Stomach (tissue), 4 donors: ENCODE data around the gene C1GALT1C1.

ENCODE experiments used
- EP300 ChIP-seq: sonication (generic); formaldehyde crosslinking; IDR thresholded peaks from one replicate; pipeline ENCODE4 v1.6.1; 2017; ENCODE audit warnings: antibody characterized with exemption
- POLR2A ChIP-seq, 4 donors: fragments of 450-650 bp; IDR thresholded peaks; one replicate each; pipeline ENCODE4 v1.6.1; 2016; ENCODE audit warnings: antibody characterized with exemption in 4 of 4, control low read depth in 2 of 4, mild to moderate bottlenecking in 1 of 4, moderate library complexity in 1 of 4
- TF ChIP-seq, protein P1 (sequence below), 7 experiments: fragments of 450-650 bp in 4 of 7; fragments of 200-600 bp in 3 of 7; sonication (generic) in 3 of 7; IDR thresholded peaks; one replicate each; pipeline ENCODE4 v1.5.1; 2016 to 2019; ENCODE audit warnings: antibody characterized with exemption in 7 of 7, control low read depth in 2 of 7, mild to moderate bottlenecking in 1 of 7

DNA sequence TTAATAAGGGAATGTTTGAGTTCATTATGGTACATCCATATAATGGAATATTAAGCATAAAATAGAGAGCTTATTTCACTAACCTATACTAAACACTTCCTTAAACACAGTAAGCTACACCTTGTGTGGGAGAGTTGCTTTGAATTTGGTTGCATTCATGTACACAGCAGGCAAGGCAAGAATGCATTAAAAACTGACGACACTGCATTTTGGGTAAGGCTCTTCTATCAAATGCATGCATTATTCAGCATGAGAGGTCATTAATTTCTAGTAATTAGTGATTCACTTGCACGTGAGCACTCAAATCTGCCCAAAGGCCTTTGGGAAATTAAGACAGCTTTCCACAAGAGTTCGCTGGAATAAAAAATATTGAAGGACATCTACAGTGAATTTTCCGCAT is 8.8 kb upstream of the C1GALT1C1 start:
- TF ChIP-seq EP300 (no peak), POLR2A (IDR thresholded peaks at IDR 0.05) (no peak)
- TF ChIP-seq, protein P1, sequence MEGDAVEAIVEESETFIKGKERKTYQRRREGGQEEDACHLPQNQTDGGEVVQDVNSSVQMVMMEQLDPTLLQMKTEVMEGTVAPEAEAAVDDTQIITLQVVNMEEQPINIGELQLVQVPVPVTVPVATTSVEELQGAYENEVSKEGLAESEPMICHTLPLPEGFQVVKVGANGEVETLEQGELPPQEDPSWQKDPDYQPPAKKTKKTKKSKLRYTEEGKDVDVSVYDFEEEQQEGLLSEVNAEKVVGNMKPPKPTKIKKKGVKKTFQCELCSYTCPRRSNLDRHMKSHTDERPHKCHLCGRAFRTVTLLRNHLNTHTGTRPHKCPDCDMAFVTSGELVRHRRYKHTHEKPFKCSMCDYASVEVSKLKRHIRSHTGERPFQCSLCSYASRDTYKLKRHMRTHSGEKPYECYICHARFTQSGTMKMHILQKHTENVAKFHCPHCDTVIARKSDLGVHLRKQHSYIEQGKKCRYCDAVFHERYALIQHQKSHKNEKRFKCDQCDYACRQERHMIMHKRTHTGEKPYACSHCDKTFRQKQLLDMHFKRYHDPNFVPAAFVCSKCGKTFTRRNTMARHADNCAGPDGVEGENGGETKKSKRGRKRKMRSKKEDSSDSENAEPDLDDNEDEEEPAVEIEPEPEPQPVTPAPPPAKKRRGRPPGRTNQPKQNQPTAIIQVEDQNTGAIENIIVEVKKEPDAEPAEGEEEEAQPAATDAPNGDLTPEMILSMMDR (IDR thresholded peaks at IDR 0.05), result no peak
